ENCODE data around the gene AIF1.

AIF1 gene

DNA sequence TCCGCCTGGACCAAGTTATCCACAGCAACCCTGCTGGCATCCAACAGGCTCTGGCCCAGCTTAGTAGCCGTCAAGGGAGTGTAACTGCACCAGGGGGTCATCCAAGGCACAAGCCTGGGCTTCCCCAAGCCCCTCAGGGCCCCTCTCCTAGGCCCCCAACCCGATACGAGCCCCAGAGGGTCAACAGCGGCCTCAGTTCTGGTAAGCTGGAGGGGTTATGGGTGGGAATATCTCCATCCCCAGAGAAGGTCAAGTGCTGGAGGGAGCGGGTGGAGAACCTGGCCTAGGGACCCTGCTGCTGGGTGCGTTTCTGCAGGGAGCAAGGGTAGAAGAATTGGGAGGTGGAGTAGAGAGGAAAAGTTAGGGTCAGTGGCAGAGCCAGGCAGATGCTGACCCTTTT, 18.4 kb downstream of the AIF1 start:
- no peak for TF ChIP-seq EZH2phosphoT487 (IDR thresholded peaks at IDR 0.05; ENCODE audit: borderline replicate concordance, low read length)
- TF ChIP-seq, protein P1, sequence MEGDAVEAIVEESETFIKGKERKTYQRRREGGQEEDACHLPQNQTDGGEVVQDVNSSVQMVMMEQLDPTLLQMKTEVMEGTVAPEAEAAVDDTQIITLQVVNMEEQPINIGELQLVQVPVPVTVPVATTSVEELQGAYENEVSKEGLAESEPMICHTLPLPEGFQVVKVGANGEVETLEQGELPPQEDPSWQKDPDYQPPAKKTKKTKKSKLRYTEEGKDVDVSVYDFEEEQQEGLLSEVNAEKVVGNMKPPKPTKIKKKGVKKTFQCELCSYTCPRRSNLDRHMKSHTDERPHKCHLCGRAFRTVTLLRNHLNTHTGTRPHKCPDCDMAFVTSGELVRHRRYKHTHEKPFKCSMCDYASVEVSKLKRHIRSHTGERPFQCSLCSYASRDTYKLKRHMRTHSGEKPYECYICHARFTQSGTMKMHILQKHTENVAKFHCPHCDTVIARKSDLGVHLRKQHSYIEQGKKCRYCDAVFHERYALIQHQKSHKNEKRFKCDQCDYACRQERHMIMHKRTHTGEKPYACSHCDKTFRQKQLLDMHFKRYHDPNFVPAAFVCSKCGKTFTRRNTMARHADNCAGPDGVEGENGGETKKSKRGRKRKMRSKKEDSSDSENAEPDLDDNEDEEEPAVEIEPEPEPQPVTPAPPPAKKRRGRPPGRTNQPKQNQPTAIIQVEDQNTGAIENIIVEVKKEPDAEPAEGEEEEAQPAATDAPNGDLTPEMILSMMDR (IDR thresholded peaks at IDR 0.05; ENCODE audit: low read depth, low read length, poor library complexity, severe bottlenecking), result no peak
- Histone ChIP-seq H4K20me1 (ENCODE audit: control insufficient read depth, insufficient read depth, low read depth, low read length) (peaks cover 4% of the 10 kb centered on the region; the same call in 1 of the 2 replicates), H3K4me1 (ENCODE audit: control insufficient read depth, low read length) (no peaks in the 10 kb centered on the region), H3K27ac (ENCODE audit: low read depth, low read length) (no peak overlapping the region), H3K9me3 (ENCODE audit: control insufficient read depth, insufficient read depth, low read length) (no peaks in the 10 kb centered on the region), H3K27me3 (ENCODE audit: control insufficient read depth, low read length) (no peaks in the 10 kb centered on the region), H3K4me3 (ENCODE audit: low read length) (no peak overlapping the region), H3K4me2 (ENCODE audit: low read length) (no peak overlapping the region), H3K9me2 (replicated peaks; ENCODE audit: control insufficient read depth, low read length) (no peaks in the 10 kb centered on the region), H3F3A (ENCODE audit: control insufficient read depth, insufficient read depth) (peaks cover 42% of the 10 kb centered on the region), H3K79me2 (ENCODE audit: control insufficient read depth, low read length) (peaks cover 26% of the 10 kb centered on the region), H3K36me3 (ENCODE audit: control insufficient read depth, low read length) (peaks cover 97% of the 10 kb centered on the region)

DNA sequence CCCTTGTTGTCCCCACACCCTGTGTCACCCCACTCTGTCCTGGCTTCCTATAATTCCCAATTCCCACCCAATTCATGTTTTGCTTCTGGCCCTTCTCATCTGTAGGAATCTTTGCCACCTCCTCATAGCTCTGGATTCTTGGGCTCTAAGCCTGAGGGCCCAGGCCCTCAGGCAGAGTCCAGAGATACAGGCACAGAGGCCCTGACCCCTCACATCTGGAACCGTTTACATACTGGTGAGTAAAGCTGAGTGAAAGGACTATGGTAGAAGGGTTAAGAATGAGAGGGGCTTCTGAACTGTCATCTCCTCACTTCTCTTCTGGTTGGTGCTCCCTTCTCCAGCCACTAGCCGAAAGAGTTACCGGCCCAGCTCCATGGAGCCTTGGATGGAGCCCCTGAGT, 19.1 kb downstream of the AIF1 start:
- peaks cover 4% of the 10 kb centered on the region; the same call in 1 of the 2 replicates for H4K20me1 ChIP-seq (ENCODE audit: control insufficient read depth, insufficient read depth, low read depth, low read length)
- peaks cover 97% of the 10 kb centered on the region for H3K36me3 ChIP-seq (ENCODE audit: control insufficient read depth, low read length)
- H3F3A ChIP-seq (ENCODE audit: control insufficient read depth, insufficient read depth), result peaks cover 48% of the 10 kb centered on the region
- TF ChIP-seq EZH2phosphoT487 (IDR thresholded peaks at IDR 0.05; ENCODE audit: borderline replicate concordance, low read length), result no peak
- TF ChIP-seq, protein P1 (IDR thresholded peaks at IDR 0.05; ENCODE audit: low read depth, low read length, poor library complexity, severe bottlenecking), result no peak
- no peaks in the 10 kb centered on the region for H3K9me3 ChIP-seq (ENCODE audit: control insufficient read depth, insufficient read depth, low read length)
- H3K4me2 ChIP-seq (ENCODE audit: low read length), result no peak overlapping the region
- H3K79me2 ChIP-seq (ENCODE audit: control insufficient read depth, low read length), result peaks cover 20% of the 10 kb centered on the region
- H3K9me2 ChIP-seq (replicated peaks; ENCODE audit: control insufficient read depth, low read length), result no peaks in the 10 kb centered on the region
- H3K4me1 ChIP-seq (ENCODE audit: control insufficient read depth, low read length), result no peaks in the 10 kb centered on the region
- no peak overlapping the region for H3K4me3 ChIP-seq (ENCODE audit: low read length)
- no peaks in the 10 kb centered on the region for H3K27me3 ChIP-seq (ENCODE audit: control insufficient read depth, low read length)
- no peak overlapping the region for H3K27ac ChIP-seq (ENCODE audit: low read depth, low read length)

DNA sequence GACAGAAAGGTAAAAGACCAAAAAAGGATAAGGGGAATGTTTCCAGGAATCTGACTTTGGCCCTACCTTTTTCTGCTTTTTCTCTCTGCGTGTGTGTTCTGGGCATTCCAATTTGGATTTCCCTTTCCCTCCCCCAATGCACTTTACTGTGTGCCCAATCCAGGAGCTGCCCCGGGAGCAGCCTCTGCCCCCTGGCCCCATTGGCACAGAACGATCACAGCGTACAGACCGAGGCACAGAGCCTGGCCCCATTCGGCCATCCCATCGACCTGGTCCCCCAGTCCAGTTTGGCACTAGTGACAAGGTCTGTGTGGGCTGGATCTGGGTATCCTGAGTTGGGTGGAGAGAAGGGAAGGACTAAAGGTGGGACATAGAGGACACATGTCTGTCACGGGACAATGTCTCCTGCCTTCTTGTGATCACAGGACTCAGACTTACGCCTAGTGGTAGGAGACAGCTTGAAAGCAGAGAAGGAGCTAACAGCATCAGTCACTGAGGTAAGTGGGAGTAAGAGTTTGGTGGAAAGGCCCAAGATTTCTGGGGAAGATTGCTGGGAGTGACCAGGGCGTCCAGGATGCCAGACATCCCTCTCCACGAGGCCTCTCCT, 20.0 kb downstream of the AIF1 start:
- peaks cover 97% of the 10 kb centered on the region for H3K36me3 ChIP-seq (ENCODE audit: control insufficient read depth, low read length)
- TF ChIP-seq, protein P1 (IDR thresholded peaks at IDR 0.05; ENCODE audit: low read depth, low read length, poor library complexity, severe bottlenecking), result no peak
- TF ChIP-seq EZH2phosphoT487 (IDR thresholded peaks at IDR 0.05; ENCODE audit: borderline replicate concordance, low read length), result no peak
- H3K9me2 ChIP-seq (replicated peaks; ENCODE audit: control insufficient read depth, low read length), result no peaks in the 10 kb centered on the region
- peaks cover 4% of the 10 kb centered on the region; the same call in 1 of the 2 replicates for H4K20me1 ChIP-seq (ENCODE audit: control insufficient read depth, insufficient read depth, low read depth, low read length)
- no peak overlapping the region for H3K4me2 ChIP-seq (ENCODE audit: low read length)
- no peak overlapping the region for H3K27ac ChIP-seq (ENCODE audit: low read depth, low read length)
- peaks cover 19% of the 10 kb centered on the region for H3K79me2 ChIP-seq (ENCODE audit: control insufficient read depth, low read length)
- no peaks in the 10 kb centered on the region for H3K4me1 ChIP-seq (ENCODE audit: control insufficient read depth, low read length)
- H3K4me3 ChIP-seq (ENCODE audit: low read length), result no peak overlapping the region
- no peaks in the 10 kb centered on the region for H3K27me3 ChIP-seq (ENCODE audit: control insufficient read depth, low read length)
- H3F3A ChIP-seq (ENCODE audit: control insufficient read depth, insufficient read depth), result peaks cover 56% of the 10 kb centered on the region
- H3K9me3 ChIP-seq (ENCODE audit: control insufficient read depth, insufficient read depth, low read length), result no peaks in the 10 kb centered on the region

Data from DOHH2 (cell line).